ENCODE results near the gene WWTR1. TPM values are rescaled to one million over a fixed set of nuclear protein-coding genes. Genes with fewer than 3 reads are reported as not detected.

The WWTR1 gene
- polyA plus RNA-seq, 1 donor: 102 TPM

DNA sequence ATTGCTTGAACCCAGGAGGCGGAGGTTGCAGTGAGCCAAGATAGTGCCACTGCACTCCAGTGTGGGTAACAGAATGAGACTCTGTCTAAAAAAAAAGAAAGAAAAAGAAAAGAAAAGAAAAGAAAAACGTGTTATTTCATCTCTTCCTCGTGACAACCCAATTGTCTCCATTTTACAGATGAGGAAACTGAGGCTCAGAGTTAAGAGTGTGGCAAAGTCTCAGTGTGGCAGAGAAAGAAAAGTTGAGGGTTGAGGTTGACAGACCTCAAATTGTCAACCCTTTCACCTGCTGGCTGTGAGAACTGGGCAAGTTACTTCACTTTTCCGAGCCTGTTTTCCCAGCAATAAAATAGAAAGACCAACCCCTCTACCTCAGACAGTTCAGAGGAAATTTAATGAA lies 123.7 kb downstream of the WWTR1 start:
- DNase-seq: no peak

DNA sequence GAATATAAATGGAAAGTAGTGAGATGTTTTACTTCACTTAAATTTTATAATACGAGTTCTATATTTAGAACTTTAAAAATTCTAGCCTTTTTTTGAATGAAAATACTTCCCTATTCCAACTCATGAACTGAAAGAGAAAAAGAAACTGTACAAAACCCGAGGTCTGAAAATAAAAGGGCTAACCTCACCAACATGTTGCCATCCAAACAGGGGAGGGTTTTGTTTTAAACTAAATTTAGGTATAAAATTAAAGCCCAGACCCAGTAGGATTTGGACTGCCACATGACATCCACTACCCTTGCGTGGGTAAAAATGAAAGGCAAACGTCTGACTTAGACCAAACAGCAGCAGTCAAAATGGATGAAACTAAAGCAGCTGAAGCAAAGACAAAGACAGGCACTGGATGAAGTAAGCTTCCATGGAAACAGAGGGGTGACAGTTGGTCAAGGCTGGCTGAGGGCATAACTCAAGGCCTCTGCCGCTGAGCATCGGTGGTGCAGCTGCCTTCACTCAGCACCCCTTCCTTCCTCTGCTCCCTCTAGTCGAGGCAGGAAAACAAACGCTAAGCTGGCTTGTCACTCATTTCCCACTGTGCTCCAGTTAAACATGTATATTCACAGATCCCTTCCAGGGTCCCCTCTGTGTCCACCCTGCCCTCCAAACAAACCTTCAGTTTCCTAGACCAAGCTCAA lies 125.2 kb downstream of the WWTR1 start:
- no peak for DNase-seq

DNA sequence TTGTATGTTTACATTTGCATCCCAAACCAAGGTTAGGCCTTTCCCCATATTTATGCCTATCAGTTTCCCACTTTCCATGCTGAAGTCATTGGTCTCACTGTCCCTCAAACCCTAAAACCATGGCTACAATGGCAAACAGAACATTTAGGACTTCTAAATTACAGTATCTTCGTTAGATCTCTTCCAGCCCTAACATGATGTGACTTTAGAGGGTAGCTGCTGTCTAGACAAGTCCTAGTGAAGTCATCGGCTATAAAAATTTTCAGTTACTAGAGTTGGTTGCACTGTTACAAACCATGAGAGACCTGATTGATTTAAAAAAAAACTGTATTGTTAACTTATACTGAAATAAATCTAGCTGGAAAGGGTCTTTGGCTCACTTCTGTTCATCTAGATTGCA lies 128.7 kb downstream of the WWTR1 start:
- no peak for DNase-seq

DNA sequence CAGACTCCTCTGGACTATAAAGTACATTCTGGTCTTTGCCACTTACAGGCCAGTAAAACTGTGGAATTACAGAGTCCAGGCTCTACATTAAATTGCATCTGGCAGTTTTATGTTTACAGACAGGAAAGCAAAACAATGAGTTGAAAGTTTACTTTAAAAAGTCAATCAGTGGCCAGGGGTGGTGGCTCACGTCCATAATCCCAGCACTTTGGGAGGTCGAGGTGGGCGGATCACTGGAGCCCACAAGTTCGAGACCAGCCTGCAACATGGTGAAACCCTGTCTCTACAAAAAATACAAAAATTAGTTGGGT lies 129.5 kb downstream of the WWTR1 start:
- no peak for DNase-seq

DNA sequence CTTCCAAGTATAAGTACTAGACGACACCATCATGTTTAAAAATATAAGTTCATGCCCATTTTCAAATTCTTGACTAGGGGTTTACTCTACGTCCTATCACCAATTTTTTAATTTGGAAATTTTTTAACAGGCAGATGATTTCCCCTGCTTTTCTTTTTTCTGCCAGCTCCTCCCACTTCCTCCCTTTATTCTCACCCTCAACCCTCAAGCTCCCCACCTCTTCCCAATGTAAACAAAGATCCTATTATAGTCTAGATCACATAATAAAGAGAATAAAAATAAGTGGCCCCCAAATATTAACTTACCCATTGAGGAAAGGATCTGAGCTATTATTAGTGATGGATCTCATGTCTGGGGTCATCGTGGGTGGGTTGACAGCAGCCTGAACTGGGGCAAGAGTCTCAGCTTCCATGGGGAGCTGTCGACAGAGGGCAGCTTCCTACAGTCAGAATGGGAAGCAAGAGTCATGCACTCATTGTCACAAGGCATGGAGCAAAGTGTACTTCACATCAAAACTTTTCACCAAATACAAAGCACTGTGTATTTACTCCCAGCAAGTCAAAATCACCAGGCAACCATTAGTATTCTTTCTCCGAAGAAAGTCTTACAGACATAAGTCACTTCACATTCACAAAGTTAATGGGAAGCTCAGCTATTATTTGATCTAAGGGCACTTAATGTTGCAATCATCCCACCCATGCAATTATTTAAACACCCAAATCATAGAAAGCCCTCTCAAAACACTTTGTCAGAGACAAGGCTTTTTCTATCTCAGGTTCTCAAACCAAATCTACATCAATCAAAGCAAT lies 130.1 kb downstream of the WWTR1 start:
- no peak for DNase-seq

DNA sequence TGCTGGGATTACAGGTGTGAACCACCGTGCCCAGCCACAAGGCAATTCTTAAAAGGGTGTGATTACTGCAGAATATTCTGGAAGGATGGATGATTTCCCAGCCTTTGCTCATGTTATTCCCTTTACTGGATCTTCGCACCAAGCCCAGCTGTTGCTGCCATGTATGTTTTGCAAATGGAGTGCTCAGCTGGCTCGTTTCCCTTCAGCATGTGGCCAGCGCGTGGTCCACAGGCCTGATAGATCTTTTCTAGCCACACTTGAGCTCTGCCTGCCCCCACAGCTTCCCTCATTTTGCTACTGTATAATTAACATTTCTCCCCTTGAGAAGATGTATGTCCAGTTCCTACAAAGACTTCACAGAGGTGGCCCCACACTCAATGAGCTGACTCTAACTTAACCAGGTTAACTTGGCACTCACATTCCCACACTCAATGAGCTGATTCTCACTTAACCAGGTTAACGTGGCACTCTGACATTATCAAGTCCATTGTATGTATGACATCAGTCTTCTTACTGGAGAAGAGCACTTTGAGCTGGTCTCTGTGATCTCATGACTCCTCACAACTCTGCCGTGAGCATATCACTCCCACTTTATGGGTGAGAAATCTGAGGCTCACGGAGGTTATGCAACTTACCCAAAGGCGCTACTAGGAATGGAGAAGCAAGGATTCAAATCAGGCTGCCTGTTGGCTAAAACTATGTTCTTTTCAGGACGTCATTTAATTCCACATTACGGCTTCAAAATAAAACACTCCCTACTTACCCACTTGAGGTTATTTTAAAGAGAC lies 134.1 kb downstream of the WWTR1 start:
- no peak for DNase-seq

DNA sequence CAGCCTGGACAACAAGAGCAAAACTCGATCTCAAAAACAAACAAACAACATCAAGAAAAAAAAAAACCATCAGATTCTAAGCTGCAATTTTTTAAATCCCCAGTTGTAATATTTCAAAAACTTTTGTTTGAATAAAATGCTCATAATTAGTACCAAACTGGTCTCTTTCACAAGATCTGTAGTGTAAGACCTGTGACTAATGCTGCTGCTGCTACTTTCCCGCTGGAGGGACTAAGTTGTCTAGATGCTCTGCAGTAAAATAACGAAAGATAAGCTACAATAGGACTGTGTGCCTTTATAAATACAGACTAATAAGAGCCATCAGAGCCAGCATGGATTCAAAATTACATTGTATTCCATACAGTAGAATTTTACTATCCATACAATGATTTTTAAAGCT lies 137.9 kb downstream of the WWTR1 start:
- DNase-seq: no peak

DNA sequence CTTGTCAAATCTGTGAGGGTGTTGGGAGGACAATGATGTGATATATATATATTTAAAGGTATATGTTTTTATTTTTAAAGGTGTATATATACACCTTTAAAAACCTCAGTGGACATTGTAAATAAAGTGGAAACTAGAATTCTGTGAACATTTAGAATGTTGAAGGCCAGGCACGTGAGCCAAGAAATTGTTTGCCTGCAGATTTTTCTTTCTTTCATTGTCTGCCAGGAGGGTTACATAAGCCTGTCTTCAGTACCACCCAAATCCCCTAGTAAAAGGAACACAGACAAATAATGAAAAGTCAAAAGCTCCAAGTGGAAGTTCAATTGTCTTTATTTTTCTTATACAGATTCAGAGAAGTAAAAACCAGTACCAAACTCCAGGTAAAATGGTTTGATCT lies 140.9 kb downstream of the WWTR1 start:
- DNase-seq: no peak

DNA sequence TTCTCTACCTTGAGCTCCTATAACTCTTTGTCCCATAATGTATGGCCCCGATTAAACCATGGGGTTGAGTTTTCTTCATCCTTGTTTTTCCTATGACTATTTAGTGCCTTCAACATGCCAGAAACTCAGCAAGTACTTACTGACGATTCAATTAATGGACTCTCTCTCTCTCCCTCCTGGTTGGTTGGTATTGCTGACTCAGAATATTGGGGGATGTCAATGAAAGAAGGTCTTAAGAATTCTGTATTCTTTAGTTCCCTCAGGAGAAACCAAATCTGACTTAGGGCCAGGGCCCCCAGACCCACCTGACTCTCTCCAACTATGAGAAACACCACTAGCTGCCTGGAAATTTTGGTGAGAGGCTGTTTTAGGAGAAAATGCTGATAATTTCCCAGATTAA lies 142.6 kb downstream of the WWTR1 start:
- no peak for DNase-seq

DNA sequence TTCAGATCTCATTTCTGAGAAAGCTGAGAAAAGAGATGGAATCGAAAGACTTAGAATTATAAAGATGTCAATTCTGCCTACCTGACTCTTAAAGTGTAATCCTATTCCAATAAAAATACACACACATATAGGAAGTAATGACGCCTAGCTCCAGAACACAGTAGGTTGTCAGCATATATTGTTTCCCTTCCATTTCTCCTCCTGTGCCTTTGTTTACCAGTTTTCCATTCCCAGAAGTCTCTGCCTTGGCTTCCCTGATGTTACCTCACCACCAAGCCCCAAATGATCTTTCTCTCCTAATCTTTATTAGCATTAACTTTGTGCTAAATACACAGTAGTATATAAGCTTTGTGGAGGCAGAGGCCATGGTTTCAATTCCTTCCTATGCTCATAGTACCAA lies 143.4 kb downstream of the WWTR1 start:
- no peak for DNase-seq

DNA sequence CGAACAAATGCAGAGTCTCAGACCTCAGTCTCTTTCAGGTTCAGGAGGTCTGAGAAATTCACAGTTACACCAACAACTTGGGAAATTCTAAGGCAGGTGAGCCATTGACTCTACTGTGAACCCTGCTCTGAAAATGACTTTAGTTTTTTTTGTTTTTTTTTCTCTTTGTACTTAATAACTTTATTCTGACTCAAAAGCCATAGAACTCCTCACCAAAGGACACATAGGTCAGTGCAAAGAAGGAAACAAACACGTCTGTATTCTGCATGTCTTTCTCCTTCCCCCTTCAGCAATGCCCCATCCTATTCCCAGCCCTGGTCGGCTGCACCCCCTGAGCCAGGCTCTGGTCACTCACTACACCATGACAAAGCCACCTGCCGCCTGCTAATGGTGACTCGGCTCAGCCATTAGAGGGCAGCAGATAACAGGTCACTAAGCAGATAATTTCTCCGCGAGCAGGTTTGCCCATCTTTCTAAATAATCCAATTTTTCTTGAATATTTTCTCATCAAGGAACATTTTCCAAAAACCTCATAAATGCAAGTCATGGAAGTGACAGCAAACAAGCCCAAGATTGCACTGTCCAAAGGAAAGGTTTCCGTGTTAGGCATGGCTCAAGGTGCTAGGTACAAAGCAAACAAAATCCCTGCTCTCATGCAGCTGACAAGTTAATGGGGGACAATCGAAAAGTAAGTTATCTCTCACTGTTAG lies 145.6 kb downstream of the WWTR1 start:
- peak; percentile 59 for DNase-seq

DNA sequence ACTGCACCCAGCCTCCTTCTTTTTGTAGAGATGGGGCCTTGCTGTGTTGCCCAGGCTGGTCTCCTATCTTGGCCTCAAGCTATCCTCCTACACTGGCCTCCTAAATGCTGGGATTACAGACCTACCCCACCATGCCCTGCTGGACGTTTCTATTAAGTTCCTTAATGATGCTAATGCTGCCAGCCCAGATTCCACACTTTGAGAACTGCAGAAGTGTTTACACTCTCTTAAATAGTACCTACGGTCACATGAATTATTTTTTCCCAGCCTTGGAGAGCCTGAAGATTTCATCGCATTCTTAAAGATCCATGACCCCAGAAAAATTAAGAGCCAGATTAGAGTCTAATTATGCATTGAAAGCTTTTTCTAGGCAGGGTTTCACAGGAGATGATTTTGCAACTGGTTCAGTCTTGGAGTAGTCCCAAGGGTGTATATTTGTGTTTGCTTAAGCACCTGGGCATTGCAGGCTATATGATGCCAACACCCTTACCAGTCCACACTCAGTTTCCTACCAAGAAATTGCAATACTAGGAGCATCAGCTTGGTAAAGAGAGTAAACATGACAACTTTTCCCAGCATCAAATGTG lies 146.7 kb downstream of the WWTR1 start:
- DNase-seq: no peak

DNA sequence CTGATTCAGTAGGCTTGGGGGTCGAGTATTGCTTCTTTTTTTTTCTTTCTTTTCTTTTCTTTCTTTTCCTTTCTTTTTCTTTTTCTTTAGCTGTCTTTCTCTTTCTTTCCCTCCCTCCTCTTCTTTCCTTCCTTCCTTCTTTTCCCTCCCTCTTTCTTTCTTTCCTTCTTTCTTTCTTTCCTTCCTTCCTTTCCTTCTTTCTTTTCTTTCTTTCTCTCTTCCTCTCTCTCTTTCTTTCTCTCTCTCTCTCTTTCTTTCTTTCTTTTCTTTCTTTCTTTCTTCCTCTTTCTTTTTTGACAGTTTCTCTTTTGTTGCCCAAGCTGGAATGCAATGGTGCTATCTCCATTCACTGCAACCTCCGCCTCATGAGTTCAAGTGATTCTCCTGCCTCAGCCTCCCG lies 147.3 kb downstream of the WWTR1 start:
- DNase-seq: no peak

DNA sequence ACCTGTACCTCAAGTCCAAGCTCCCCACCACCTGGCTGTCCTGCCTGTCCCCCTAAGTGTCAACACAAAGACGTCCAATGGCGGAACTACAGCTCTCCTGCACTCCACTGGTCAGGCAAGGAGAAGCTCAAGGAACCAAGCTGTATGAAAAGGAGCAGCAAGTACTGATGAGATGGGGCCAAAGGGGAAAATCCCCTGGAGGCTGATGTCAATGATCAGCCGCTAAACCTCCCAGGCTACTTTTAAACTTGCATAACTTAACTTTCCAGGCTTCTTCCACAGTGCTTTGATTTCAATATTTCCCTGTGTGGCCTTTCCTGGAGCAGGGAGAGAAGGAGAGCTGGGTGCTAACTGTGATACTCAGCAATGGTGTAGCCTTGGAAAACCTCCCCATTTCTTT lies 148.3 kb downstream of the WWTR1 start:
- no peak for DNase-seq

DNA sequence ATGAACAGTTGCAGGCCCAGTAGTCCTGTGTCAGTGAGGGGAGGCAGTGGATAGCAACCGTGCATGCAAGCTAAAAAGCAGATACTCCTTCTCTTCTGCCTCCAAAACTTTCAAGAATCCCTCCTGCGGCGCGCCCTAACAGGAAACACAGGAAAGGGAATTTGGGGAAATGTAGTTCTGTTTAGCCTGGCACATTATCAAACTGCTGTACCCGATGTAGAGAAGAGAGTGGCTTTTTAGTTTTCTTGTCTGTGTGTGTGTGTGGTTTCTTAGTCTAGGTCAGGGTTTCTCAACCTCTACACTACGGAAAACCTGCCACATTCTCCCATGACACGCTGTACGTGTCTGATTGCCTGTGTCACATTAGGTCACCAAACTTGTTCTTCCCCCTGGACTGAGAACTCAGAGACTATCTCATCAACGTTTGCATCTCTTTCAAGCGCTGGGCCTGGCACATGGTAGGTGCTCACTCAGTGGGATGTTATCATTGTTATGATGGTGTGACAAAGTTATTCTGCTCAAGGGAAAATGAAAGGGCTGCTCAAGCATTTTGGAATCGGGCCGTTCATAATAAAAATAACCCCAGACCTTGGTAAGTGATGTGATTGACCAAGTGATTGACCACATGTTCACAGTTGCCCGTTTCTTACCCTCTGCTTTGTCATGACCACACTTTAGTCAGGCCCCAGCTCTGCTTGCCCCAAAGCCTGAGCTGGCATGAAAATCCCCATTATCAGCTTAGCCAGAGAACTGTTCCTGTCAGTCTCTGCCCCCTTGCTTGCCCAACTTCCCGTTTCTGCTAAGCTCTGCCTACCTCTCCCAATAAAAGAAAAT lies 150.1 kb downstream of the WWTR1 start:
- DNase-seq: no peak

DNA sequence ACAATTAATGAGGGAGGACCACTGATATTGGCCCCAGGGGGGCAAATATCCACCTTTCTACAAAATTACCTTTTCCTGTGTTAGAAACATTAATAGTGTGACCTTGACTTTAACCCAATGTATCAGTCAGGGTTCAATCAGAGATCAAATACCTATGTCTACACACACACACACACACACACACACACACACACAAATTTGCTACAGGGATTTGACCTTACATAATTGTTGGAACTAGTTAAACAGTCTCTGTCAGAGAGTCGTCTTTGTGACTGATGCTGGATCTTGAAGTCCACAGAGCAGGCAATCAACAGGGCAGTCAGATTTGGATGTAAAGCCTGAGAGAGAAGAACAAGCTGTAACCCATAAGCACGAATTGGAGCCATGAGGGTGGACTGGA lies 150.9 kb downstream of the WWTR1 start:
- no peak for DNase-seq

DNA sequence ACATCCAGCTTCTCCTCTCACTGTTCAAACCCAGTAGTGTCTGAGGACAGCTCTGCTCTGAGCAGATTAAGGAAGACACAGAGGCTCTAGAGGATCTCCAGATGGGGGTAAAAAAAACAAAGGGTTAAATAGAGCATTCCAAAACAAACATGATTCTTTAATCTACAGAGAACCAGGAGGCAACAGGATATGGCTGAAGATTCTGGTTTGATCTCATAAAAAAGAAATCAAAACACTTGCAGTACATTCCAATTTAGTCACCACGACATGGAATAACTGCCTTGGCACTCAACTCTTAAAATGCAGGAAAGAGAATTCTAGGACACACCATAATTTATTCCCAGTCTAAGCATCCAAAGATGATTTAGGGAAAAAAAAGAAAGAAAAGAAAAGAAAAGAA lies 151.3 kb downstream of the WWTR1 start:
- DNase-seq: no peak

DNA sequence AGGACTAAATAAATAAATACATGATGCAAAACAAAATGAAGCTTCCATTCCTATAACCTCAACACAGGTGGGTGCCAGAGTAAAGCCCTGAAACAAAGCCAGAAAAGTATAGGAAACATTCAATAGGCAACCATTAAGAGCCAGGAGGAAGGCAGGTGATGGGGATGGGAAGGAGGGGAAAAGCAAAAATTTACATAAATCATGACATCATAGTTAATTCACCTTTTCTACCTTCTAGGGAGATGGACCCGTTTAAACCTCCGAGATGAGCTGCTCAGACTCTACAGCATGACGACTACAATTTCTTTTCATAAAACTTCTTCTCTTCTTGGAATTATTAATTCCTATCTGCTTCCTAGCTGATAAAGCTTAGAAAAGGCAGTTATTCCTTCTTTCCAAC lies 155.4 kb downstream of the WWTR1 start:
- no peak for DNase-seq

DNA sequence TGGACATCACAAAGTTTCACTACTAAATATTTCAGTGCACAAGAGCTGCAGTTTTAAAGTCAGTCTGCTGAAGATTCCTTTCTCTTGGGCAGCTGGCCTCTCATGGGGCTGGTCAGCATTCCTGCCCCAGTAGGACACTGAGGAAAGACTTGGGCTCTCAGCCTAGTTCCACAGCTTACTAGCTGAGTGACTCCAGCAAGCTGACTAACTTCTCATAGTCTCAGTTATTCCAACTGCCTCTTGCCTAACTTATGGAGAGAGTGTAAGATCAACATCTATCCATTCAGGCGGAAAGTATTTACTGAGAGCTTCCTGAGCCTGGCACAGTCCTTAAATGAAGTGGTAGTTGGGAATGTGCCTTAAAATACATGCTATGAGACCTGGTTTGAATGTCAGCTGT lies 156.3 kb downstream of the WWTR1 start:
- DNase-seq: no peak

DNA sequence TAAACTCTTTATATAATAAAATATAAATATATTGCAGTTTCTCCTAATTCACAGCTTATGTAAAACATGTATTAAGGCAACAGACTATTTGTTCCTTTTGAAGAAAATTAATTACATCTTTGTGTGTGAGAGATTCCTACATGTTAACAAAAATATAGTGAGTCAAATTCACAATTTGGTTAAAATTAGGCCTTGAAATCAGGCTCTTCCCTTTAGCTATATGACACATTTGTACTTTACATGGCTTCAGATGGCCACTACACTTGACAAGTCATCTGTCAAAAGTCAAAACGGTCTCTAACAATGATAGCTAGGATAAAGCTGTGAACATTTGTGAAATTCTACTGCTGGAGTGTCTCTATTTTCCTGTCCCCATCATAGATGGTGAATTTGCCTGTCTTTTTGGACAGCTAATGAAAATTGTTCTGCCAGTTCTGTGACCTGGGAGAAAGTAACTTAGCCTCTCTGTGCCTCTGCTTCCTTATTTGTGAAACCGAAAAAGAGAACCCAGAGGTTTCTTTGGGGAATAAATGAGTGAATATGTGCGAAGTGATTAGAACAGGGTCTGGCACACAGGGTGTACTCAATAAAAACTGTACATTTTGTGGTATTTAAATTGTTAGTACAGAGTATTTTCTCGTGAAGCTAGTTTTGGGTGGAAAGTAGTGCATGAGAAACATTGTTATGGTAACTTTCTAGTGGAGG lies 159.7 kb downstream of the WWTR1 start:
- no peak for DNase-seq

DNA sequence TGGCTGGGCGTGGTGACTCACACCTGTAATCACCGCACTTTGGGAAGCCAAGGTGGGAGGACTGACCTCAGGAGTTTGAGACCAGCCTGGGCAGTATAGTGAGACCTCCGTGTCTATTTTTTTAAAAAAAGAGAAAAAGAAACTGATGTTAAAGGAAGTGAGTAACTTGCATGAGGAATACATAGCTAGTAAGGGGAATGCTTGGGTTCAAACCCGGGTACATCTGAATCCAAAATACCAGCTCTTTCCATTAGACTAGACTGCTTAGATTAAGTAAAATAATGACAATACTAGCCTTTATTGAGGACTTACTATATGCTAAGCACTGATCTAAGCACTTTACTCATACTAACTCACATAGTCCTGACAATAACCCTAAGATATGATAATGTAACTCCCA lies 160.9 kb downstream of the WWTR1 start:
- DNase-seq: no peak

Data from left kidney (tissue), 2 donors.